Adipose tissue (tissue), 3 donors: ENCODE data around the gene FAM13A. TPM values are rescaled to one million over a fixed set of nuclear protein-coding genes. Genes with fewer than 3 reads are reported as not detected.

Source experiments
- H3K27ac ChIP-seq: one replicate; pipeline ENCODE4 v1.5.1; 2013; ENCODE audit warnings: low read depth, low read length
- WGBS, 3 donors: extraction: QIAGEN DNeasy Blood & Tissue Kit; methylation state at CpG; one replicate each; pipeline ENCODE4 v1.1.7; 2013; 5-methylcytosine and 5-hydroxymethylcytosine counted together
- polyA plus RNA-seq, 3 donors: library from polyadenylated mRNA; stranded (reverse); fragments of 200-250 nt; gene quantifications; one replicate each; pipeline ENCODE4 v1.2.3, GENCODE V29; 2013
- donor health status: healthy with polysubstance abuse.
- donor health status: Bipolar disorder and iron deficiency.
- donor health status: healthy.

The FAM13A gene
- polyA plus RNA-seq, 3 donors: 12.4 to 26.9 (median 12.9) TPM

DNA sequence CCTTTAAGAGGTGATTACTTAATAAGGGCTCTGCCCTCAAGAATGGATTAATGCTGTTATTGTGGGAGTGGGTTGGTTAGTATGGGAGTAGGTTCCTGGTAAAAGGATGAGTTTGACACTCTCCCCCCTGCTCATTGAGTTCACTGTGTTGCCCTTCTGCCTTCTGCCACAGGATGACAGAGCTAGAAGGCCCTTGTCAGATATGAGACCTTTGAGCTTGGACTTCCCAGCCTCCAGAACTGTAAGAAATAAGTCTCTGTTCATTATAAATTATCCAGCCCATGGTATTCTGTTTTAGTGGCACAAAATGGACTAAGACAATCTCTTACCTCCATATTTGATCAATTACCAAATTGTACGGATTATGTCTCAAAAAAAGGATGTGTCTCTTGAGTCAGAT lies 245.1 kb downstream of the FAM13A start:
- H3K27ac ChIP-seq: no peak overlapping the region
- WGBS, 3 donors: 81 to 100% (median 97%) methylated on average over 1 of the region's 1 CpG

DNA sequence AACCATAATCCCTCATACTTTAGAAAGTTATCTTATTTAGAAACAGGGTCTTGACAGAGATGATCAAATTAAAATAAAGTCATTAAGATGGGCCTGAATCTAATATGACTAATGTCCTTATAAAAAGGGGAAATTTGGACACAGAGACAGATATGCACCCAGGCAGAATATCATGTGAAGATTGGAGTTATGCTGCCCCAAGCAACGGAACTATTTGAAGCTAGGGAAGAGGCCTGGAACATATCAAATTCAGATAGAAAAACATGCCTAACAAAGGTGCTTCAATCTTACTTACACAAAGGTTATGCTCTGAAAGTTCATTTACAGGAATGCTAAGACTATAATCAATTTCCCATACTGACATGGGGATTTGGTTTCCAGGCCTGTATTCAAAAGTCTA lies 246.7 kb downstream of the FAM13A start:
- no peak overlapping the region for H3K27ac ChIP-seq
- WGBS, 3 donors: 69 to 78% (median 69%) methylated on average over 1 of the region's 1 CpG

DNA sequence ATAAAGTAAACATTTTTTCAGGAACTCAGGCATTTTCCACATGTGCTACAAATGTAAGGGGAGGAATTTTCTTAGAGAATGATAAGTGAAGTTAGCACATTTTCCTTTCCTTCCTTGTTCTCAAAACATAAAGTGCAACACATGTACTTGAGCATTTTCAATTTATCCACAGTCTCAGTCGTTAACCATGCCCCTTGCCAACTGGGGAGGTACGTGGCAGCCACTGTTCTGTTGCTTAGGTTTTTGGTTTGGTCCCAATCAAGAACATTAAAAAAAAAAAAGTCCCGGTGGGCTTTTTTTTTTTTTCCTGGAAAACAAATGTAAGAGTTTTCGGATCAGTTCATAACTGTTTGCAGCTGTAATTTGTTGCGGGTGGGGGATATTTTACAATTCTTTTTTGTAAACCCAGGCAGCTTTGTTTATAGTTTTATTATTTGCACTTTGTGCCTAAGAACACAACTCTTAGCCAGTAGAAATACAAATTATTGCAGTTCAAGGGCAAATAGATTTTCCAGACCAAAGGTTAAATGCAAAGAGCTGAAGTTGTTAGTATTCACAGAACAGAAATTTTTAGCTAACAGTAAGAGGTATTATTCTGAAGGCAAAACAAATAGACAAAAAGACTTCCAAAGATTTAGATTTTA lies 247.3 kb downstream of the FAM13A start:
- no peak overlapping the region for H3K27ac ChIP-seq
- WGBS, 3 donors: 39 to 57% (median 53%) methylated on average over 5 of the region's 5 CpGs

DNA sequence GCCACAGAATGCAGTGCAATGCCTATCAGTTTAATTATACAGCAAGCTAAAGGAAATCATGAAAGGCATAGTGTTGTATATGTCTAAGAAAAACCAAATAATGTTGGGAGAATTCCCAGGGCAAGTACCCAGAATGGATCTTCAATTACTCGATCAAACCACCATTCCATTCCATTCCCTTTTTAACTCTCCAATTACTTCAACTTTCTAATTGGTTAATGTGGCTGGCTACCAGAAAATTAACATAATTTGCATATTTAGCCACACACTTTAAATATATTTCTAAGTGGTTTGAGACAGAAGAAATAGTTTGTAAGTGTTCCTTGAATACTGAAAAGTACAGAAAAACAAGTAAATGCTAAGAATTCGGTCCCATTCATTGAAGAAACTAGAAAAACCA lies 247.9 kb downstream of the FAM13A start:
- H3K27ac ChIP-seq: no peak overlapping the region
- 77 to 82% (median 78%) methylated on average over 2 of the region's 2 CpGs for WGBS, 3 donors

DNA sequence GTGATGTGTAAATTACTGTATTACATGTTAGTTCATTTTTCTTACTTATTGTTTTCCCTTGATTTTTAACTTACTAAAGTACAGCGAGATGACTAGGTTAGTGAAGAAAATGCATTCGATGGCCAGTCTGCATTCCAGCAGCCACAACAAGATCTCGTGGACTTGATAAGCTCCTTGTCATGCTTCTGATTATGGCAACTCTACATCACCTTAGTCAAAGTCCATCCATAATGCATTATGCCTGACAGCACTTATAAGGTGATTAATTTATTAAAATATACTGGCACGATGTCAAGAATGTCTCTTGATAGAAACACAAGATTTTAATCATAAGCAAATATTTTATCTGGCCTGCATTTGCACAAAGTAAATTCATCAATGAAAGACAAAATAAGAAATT lies 249.5 kb downstream of the FAM13A start:
- 28 to 77% (median 62%) methylated on average over 4 of the region's 4 CpGs for whole genome bisulfite sequencing, 3 donors
- no peak overlapping the region for H3K27ac ChIP-seq

DNA sequence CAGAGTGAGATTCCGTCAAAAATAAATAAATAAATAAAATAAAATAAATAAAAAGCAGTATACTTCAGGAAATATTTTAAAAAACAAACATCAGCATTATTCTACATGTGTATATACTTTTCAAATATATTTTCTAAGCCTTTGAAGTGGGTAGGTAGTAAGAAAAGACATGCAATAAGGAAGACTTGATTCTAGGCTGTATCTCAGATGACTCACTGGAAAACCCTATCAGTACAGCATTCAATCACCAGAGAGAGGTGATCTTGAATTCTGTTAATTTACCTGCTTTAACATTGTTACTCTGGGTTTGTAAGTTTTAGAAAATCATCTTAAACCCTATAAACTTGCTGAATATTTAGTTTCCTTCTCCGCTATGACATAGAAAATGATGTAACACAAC lies 252.8 kb downstream of the FAM13A start:
- no peak overlapping the region for H3K27ac ChIP-seq
- 89 to 96% (median 90%) methylated on average over 2 of the region's 2 CpGs for WGBS, 3 donors

DNA sequence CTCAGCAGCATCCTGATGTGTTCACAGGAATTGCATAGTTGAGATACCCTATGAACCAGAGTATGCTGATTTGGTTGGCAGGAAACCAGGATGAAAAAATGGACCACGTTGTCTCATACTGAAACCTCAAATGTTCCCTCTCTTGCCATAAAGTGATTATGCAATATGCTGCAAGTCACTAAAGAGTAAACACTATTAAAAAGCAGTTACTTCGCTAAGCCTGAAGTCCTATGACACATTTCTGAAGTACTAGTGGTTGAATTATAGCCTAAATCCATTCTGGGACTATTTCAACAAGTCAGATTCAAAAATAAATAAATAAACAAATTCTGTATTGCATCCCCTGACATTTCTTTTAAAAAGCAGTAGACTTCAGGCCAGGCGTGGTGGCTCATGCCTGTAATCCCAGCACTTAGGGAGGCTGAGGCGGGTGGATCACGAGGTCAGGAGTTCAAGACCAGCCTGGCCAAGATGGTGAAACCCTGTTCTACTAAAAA lies 253.3 kb downstream of the FAM13A start:
- H3K27ac ChIP-seq: no peak overlapping the region
- 43 to 54% (median 48%) methylated on average over 5 of the region's 5 CpGs for WGBS, 3 donors

DNA sequence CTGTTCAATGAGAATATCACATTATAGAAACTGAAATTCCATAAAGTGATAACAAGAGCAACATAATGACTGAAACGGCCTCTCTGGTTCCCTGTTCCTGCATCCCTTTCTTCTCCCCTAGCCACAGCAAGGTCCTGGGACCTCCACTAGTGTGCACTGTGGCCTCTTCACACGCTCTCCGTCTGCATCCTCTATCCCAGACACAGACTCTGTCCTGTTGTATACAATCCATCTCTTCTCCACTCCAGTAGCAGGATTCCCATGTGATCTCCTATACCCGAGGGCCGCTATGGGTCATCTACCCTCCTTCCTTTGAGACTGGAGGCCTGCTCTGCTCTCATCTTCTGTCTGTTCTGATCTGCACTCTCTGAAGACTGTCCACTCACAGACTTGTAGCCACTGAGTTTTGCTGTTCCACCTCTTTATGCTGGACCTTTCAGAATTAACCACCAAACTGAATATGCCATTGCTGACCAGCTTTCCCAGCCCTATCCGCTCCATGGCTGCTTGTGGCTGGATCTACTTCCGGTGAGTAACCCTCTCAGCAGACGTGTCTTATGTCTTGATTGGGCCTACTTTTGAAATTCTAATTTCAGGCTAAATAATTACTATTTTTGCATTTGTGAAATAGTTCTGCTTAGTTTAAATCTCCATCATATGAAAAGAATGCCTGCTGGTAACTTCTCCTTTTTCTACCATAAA lies 254.2 kb downstream of the FAM13A start:
- 81 to 88% (median 83%) methylated on average over 8 of the region's 8 CpGs for WGBS, 3 donors
- H3K27ac ChIP-seq: no peak overlapping the region

DNA sequence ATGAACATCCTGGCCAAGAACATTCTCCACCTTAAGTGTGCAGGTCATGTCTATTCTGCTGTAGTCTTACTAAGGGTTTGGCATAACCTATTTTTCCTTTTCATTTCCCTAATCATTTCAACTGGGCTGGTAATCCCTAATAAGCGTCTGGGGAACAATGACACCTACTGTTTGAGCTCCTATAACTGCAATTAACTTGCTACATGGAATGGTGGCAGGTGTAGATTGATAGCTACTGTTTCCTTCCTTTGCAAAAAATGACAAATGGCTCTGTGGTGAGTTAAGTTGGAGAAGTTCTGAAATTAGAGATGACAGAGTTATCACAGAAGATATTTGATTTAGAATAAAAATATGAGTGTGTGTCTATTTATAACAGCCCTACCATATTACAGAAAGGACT lies 254.8 kb downstream of the FAM13A start:
- 27 to 53% (median 51%) methylated on average over 1 of the region's 1 CpG for WGBS, 3 donors
- H3K27ac ChIP-seq: no peak overlapping the region

DNA sequence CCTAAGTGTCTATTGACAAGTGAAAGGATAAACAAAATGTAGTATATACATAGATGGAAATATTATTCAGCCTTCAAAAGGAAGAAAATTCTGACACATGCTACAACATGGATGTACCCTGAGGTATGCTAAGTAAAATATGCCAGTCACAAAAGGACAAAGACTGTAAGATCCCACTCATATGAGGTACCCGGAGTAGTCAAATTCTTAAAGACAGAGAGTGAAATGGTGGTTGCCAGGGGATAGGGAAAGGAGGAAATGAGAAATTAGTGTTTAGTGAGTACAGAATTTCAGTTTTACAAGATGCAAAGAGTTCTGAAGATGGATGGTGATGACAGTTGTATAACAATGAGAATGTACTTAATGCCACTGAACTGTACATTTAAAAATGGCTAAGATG lies 257.1 kb downstream of the FAM13A start:
- WGBS, 3 donors: 89 to 94% (median 94%) methylated on average over 1 of the region's 1 CpG
- H3K27ac ChIP-seq: no peak overlapping the region

DNA sequence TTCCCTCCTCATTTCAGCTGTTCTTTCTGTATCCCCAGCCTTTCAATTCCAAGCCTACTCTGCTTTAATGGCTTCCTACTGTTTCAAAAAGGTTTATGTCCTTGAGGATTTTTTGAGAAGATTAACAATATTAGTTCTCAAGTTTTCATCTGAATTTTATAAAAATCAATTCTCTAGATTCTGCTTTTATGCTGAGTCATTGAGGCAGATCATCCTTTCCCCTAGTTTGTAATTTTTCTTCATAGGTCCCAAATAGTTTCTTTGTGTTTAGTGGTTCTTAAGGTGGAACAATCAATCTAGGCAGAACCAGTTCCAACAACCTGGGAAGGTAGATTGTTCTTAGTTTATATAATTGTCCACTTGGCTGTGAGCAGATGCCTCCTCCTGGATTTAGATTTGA lies 259.3 kb downstream of the FAM13A start:
- no peak overlapping the region for H3K27ac ChIP-seq

DNA sequence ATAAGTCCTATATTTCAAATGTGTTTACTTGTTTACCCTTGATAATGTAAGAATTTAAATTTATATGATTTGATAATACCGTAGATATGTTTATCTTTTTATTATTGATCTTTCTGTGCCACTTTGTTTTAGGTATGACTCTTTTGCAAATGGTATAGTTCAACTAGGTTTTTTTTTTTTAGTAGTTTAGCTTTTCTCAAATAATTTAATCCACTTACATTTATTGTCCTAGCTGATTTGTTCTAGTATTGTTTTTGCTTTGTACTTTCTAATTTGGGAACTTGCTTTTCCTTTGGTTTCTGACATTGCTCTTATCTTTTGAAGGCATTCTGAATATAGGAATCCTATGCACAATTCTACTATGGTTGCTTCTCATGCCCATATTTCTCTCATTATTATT lies 260.4 kb downstream of the FAM13A start:
- no peak overlapping the region for H3K27ac ChIP-seq
- 64 to 98% (median 96%) methylated on average over 1 of the region's 1 CpG for WGBS, 3 donors

DNA sequence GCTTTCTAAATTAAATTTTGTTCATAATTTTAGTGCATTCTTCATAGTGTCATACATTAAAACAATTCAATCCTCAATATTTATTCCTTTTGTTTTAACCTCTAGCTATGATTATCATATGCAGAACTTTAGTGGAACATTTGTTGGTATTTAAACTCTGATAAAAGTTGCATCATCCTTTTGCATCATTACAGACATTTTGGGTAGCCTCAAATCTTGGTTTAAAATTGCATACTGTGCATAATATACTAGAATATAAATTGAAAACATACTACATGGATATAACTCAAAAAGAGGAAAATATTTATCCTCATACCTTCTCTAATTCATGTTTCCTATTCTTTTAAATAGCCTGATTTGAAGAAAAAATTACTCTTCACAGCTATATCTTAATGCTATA lies 262.0 kb downstream of the FAM13A start:
- H3K27ac ChIP-seq: no peak overlapping the region

DNA sequence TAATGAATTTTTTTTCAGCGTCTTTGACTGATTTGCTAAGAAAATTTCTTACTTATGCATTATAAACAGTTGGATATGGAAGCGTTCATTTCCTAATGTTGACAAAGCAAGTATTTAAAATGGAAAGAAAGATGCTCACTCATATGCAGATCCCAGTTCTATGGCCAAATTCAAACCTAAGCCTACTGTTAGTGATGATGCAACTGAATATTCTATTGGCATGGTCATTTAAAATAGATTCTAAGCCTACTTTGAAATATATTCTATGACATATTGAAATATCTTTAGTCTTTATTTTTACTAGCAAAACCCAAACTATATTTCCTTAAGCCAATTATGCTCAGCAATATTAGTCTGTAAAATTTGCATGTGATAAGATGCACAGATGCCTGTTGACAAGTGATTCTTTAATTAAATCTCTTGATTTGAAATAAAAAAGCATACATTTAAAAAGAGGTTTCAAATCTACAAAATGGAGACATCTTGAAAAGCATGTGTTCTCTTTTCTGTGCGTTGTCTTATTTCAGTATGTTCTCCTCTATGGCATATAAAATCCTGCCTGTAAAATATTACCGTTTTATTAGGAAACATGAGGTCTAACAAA lies 262.8 kb downstream of the FAM13A start:
- no peak overlapping the region for H3K27ac ChIP-seq
- WGBS, 3 donors: 96 to 98% (median 97%) methylated on average over 4 of the region's 4 CpGs

DNA sequence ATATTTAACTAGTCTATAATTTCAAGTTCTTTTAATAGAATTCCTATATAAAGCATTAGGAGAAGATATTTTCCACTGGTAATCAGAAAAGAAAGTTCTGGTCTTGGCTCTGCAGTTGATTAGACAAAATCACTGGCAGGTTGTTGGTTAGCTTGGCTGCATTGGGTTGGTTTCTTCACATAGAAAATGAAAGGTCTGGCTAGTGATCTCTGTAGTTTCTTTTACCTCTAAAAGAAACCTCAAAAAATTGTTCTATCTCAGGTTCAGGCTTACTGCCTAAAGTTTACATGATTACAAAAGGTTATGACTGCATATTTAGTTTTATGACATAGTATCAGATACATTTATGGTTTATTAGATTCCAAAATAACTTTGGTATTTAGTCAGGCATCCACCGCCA lies 263.5 kb downstream of the FAM13A start:
- H3K27ac ChIP-seq: no peak overlapping the region
- 97 to 100% (median 97%) methylated on average over 1 of the region's 1 CpG for WGBS, 3 donors

DNA sequence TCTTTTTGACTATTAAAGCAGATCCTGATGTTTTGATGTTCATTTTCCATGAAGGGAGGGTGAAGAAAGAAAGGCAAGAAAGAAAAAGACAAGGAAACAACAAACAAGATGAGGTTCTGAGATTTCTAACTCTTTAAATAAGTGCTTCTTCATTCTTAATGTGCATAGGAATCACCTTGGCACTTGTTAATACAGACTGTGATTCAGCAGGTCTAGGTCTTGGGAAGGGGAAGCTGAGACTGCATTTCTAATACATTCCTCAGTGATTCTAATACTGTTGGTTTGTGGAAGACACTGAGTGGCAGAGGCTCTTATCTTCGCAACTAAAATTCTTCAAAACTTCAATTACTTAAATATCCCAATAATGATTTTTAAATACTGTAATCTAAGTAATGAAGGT lies 264.2 kb downstream of the FAM13A start:
- WGBS, 3 donors: 91 to 100% (median 95%) methylated on average over 1 of the region's 1 CpG
- H3K27ac ChIP-seq: no peak overlapping the region

DNA sequence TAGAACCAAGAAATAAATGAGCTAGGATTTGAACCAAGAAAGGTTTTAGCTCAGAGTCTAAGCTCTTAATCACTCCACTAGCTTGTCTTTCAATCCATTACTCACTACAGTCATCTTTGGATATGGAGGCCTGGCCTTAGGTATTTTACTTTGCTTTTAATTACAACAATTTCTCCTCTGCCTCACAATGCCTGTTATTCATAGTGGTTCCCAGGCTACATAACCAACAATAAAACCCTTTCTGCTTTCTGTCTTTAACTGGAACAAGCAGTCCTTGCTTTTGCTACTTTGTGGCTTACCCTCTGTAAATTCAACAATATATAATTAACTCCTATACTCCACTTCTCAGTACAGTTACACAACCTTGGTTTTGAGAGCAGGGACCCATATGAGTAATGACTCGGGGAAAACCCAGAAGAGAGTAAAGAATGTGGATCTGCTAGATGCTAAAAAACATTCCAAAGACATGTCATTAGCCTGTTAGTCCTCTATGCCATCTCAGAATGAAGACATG lies 264.7 kb downstream of the FAM13A start:
- no peak overlapping the region for H3K27ac ChIP-seq

DNA sequence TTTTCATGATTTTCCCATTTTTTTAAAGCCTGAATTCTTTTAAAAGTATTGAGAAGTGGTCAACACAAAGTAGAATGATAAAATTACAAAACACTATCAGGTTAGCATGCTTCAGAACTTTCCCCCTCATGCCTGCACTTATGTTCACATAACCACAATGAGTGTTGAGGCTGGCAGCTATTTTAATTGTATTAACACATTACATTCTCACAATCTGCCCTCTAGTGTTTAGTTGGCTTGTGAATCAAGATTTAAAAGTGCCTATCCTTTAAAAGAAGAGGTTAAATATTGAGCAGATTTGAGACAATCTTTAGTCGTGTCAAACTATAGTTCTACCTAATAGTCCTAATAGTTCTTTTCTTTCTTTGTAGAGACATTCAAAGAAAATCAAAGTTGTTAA lies 265.7 kb downstream of the FAM13A start:
- 58 to 80% (median 77%) methylated on average over 1 of the region's 1 CpG for WGBS, 3 donors

More for the DNA sequence above, 264.7 kb downstream of the FAM13A start:
- 52 to 70% (median 66%) methylated on average over 1 of the region's 1 CpG for WGBS, 3 donors

DNA sequence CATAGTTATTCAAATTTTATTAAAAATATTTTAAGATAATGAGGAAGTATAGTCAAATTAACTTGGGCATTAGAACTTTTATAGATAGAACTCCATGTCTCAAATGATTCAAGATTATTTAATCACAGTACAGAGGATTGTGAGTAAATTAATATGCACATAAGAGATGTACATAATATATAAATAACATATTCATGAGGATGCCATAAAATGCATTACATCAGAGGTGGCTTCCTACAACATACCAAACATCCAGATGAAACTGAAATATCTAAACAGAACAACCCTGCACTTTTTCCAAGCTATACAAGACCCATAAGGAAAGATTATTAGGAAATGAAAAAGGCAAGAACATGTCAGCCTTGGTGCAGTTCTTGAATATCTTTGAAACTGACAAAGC lies 268.1 kb downstream of the FAM13A start:
- no peak overlapping the region for H3K27ac ChIP-seq

More for the DNA sequence above, 265.7 kb downstream of the FAM13A start:
- H3K27ac ChIP-seq: no peak overlapping the region

DNA sequence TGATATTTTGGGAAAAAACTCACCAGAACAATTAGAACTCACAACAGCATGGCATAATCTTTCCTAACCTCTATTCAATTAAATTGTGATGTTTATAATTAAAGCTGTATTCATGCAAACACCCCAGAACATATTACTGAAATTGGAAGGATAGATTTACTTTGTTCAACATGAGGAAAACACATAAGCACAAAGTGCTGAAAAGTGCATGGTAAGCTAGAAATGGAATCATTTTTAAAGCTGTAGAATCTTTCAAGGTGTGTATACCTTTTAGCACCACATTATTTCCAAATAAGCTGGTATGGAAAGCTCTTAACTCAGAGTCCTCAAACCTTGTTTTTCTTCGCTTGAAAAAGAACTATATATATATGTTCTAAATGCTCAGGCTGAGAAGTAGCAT lies 268.6 kb downstream of the FAM13A start:
- no peak overlapping the region for H3K27ac ChIP-seq
- 96 to 98% (median 97%) methylated on average over 1 of the region's 1 CpG for WGBS, 3 donors
